ENCODE data around the gene TENT4A. TPM values are rescaled to one million over a fixed set of nuclear protein-coding genes. Genes with fewer than 3 reads are reported as not detected.

Gene TENT4A
- total RNA-seq, 1 donor from 2014 or later, result 41.2 TPM

GRCh38 chr5:6749026-6749716, 35.9 kb downstream of the TENT4A start:
- Mint-ChIP-seq H3K4me3 (no peak overlapping the region), H3K9me3 (no peaks in the 10 kb centered on the region), H3K36me3 (ENCODE audit: low read depth) (peaks cover 19% of the 10 kb centered on the region), H3K4me1 (no peaks in the 10 kb centered on the region), H3K27ac (ENCODE audit: unreplicated experiment) (no peak overlapping the region), H3K27me3 (ENCODE audit: low read depth) (no peaks in the 10 kb centered on the region)
- TF ChIP-seq CTCF (conservative IDR thresholded peaks at IDR 0.05), result no peak
- no peak for DNase-seq (ENCODE audit: low read depth, low spot score)

GRCh38 chr5:6750142-6750840, 37.1 kb downstream of the TENT4A start:
- DNase-seq (ENCODE audit: low read depth, low spot score), result no peak
- Mint-ChIP-seq H3K27ac (ENCODE audit: unreplicated experiment) (no peak overlapping the region), H3K36me3 (ENCODE audit: low read depth) (peaks cover 24% of the 10 kb centered on the region), H3K27me3 (ENCODE audit: low read depth) (no peaks in the 10 kb centered on the region), H3K9me3 (no peaks in the 10 kb centered on the region), H3K4me3 (no peak overlapping the region), H3K4me1 (no peaks in the 10 kb centered on the region)
- no peak for TF ChIP-seq CTCF (conservative IDR thresholded peaks at IDR 0.05)

- no peak for TF ChIP-seq CTCF (conservative IDR thresholded peaks at IDR 0.05)
These were observed 37.9 kb downstream of the TENT4A start for GRCh38 chr5:6750951-6751685.

GRCh38 chr5:6752236-6752635, 39.0 kb downstream of the TENT4A start:
- no peak for DNase-seq (ENCODE audit: low read depth, low spot score)
- Mint-ChIP-seq H3K27ac (ENCODE audit: unreplicated experiment) (no peak overlapping the region), H3K27me3 (ENCODE audit: low read depth) (no peaks in the 10 kb centered on the region), H3K36me3 (ENCODE audit: low read depth) (peaks cover 22% of the 10 kb centered on the region), H3K4me3 (no peak overlapping the region), H3K4me1 (no peaks in the 10 kb centered on the region), H3K9me3 (no peaks in the 10 kb centered on the region)
- no peak for TF ChIP-seq CTCF (conservative IDR thresholded peaks at IDR 0.05)

More at GRCh38 chr5:6750951-6751685, 37.9 kb downstream of the TENT4A start:
- Mint-ChIP-seq H3K4me1 (no peaks in the 10 kb centered on the region), H3K36me3 (ENCODE audit: low read depth) (peaks cover 21% of the 10 kb centered on the region), H3K27ac (ENCODE audit: unreplicated experiment) (no peak overlapping the region), H3K27me3 (ENCODE audit: low read depth) (no peaks in the 10 kb centered on the region), H3K9me3 (no peaks in the 10 kb centered on the region), H3K4me3 (no peak overlapping the region)
- DNase-seq (ENCODE audit: low read depth, low spot score), result no peak

- no peak for DNase-seq (ENCODE audit: low read depth, low spot score)
- peak overlapping the region; percentile 4 for H3K27ac Mint-ChIP-seq (ENCODE audit: unreplicated experiment)
- H3K36me3 Mint-ChIP-seq (ENCODE audit: low read depth), result peaks cover 22% of the 10 kb centered on the region
- H3K4me3 Mint-ChIP-seq, result no peak overlapping the region
- H3K4me1 Mint-ChIP-seq, result no peaks in the 10 kb centered on the region
- H3K9me3 Mint-ChIP-seq, result no peaks in the 10 kb centered on the region
- H3K27me3 Mint-ChIP-seq (ENCODE audit: low read depth), result no peaks in the 10 kb centered on the region
- no peak for TF ChIP-seq CTCF (conservative IDR thresholded peaks at IDR 0.05)
These were observed 39.5 kb downstream of the TENT4A start for GRCh38 chr5:6752782-6753181.

Measured in neural crest cell (in vitro differentiated cells).